Astrocyte (in vitro differentiated cells and primary cell): Measurements from ENCODE around the gene LRIG1. TPM values are rescaled to one million over a fixed set of nuclear protein-coding genes. Genes with fewer than 3 reads are reported as not detected.

Experiments
- DNase-seq: peaks from one replicate; pipeline ENCODE4 v3.0.0-alpha.2; 2010; ENCODE audit warnings: low read depth
- FAIRE-seq: peaks from 2 replicates; lab custom pipeline; 2011; peaks lifted over from hg19 to GRCh38; lab: Jason Lieb, UNC
- H2AFZ ChIP-seq: 2 replicates; pipeline ENCODE4 v1.6.0; 2012; ENCODE audit warnings: low read depth, low read length, inconsistent platforms
- H3K27ac ChIP-seq: 2 replicates; pipeline ENCODE4 v1.5.1; 2011; ENCODE audit warnings: low read depth, low read length, inconsistent platforms
- H3K27me3 ChIP-seq: 2 replicates; pipeline ENCODE4 v1.6.0; 2011; ENCODE audit warnings: low read length, inconsistent platforms; ENCODE audit not compliant: insufficient read depth
- H3K36me3 ChIP-seq: 2 replicates; pipeline ENCODE4 v1.5.1; 2011; ENCODE audit warnings: low read length, inconsistent platforms; ENCODE audit not compliant: insufficient read depth
- H3K4me1 ChIP-seq: 2 replicates; pipeline ENCODE4 v1.5.1; 2011; ENCODE audit warnings: low read length, inconsistent platforms; ENCODE audit not compliant: insufficient read depth
- H3K4me2 ChIP-seq: 2 replicates; pipeline ENCODE4 v1.6.0; 2012; ENCODE audit warnings: low read length, inconsistent platforms
- H3K4me3 ChIP-seq: 2 replicates; pipeline ENCODE4 v1.5.1; 2011; ENCODE audit warnings: low read depth, mild to moderate bottlenecking, low read length, inconsistent platforms; ENCODE audit not compliant: insufficient read depth
- H3K79me2 ChIP-seq: 2 replicates; pipeline ENCODE4 v1.6.0; 2012; ENCODE audit warnings: mild to moderate bottlenecking, low read length, inconsistent platforms; ENCODE audit not compliant: insufficient read depth
- H3K9ac ChIP-seq: 2 replicates; pipeline ENCODE4 v1.6.0; 2012; ENCODE audit warnings: mild to moderate bottlenecking, low read length, inconsistent platforms
- H3K9me3 ChIP-seq: 2 replicates; pipeline ENCODE4 v1.5.1; 2012; ENCODE audit warnings: low read depth, mild to moderate bottlenecking, low read length, inconsistent platforms; ENCODE audit not compliant: insufficient read depth
- H4K20me1 ChIP-seq: 2 replicates; pipeline ENCODE4 v1.6.0; 2012; ENCODE audit warnings: low read length, inconsistent platforms; ENCODE audit not compliant: insufficient read depth
- H3K27ac Mint-ChIP-seq: one replicate; pipeline ENCODE4 v1.8.0; 2021; ENCODE audit warnings: mild to moderate bottlenecking, mixed read lengths; ENCODE audit not compliant: unreplicated experiment
- H3K27me3 Mint-ChIP-seq: one replicate; pipeline ENCODE4 v1.8.0; 2021; ENCODE audit warnings: low read depth, mixed read lengths; ENCODE audit not compliant: unreplicated experiment
- H3K36me3 Mint-ChIP-seq: one replicate; pipeline ENCODE4 v1.8.0; 2021; ENCODE audit warnings: low read depth, mixed read lengths; ENCODE audit not compliant: unreplicated experiment
- H3K4me1 Mint-ChIP-seq: one replicate; pipeline ENCODE4 v1.8.0; 2021; ENCODE audit warnings: low read depth, mixed read lengths; ENCODE audit not compliant: unreplicated experiment
- H3K4me3 Mint-ChIP-seq: one replicate; pipeline ENCODE4 v1.8.0; 2021; ENCODE audit warnings: mild to moderate bottlenecking, moderate library complexity, mixed read lengths; ENCODE audit not compliant: unreplicated experiment
- H3K9me3 Mint-ChIP-seq: one replicate; pipeline ENCODE4 v1.8.0; 2021; ENCODE audit warnings: mild to moderate bottlenecking, mixed read lengths; ENCODE audit not compliant: unreplicated experiment
- CTCF ChIP-seq: IDR thresholded peaks from 2 replicates; pipeline ENCODE4 v1.5.1; 2011; ENCODE audit warnings: low read depth, mild to moderate bottlenecking, inconsistent platforms, low read length, moderate library complexity; ENCODE audit not compliant: insufficient read depth
- EZH2 ChIP-seq: IDR thresholded peaks from 2 replicates; pipeline ENCODE4 v1.6.1; 2012; ENCODE audit warnings: mild to moderate bottlenecking, low read length, inconsistent platforms; ENCODE audit not compliant: insufficient read depth
- total RNA-seq: library from RNA; stranded (reverse); gene quantifications from 2 replicates; pipeline ENCODE4 v1.2.1, GENCODE V29; 2021

Gene LRIG1
- total RNA-seq, 1 donor from 2014 or later = 39.7 TPM

DNA sequence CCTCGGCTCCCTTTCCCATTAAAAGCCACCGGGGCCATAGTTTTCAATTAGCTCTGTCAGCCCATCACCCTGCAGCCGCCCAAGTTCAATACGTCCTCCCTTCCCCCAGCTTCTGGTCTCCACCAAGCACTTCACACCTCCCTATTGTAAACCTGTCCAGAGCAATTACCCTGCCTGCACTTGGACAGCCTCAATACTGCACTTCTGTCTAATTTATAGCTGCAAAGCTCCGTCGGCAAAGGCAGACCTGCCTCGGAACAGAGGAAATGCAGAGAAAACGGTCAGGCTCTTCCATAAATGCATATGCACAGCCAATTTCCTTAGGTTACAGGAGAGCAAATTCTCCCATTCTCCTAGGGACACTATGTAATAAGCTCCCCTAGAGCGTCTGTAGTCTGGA is 21.9 kb downstream of the LRIG1 start:
- FAIRE-seq (no peak), DNase-seq (no peak)
- Histone ChIP-seq H2AFZ (no peak overlapping the region), H4K20me1 (no peaks in the 10 kb centered on the region), H3K9me3 (no peaks in the 10 kb centered on the region), H3K79me2 (peaks cover 96% of the 10 kb centered on the region), H3K4me3 (no peak overlapping the region), H3K9ac (no peak overlapping the region), H3K4me1 (peaks cover 53% of the 10 kb centered on the region), H3K36me3 (no peaks in the 10 kb centered on the region), H3K27me3 (no peaks in the 10 kb centered on the region), H3K4me2 (no peak overlapping the region), H3K27ac (no peak overlapping the region)
- Mint-ChIP-seq H3K27ac (no peak overlapping the region), H3K27me3 (no peaks in the 10 kb centered on the region), H3K4me1 (peaks cover 49% of the 10 kb centered on the region), H3K36me3 (no peaks in the 10 kb centered on the region), H3K4me3 (no peak overlapping the region), H3K9me3 (no peaks in the 10 kb centered on the region)
- no peak for TF ChIP-seq CTCF
- no peak for TF ChIP-seq EZH2

- peaks cover 48% of the 10 kb centered on the region for H3K4me1 Mint-ChIP-seq
- Histone ChIP-seq H3K36me3 (no peaks in the 10 kb centered on the region), H3K4me2 (no peak overlapping the region), H3K9ac (no peak overlapping the region), H3K27me3 (no peaks in the 10 kb centered on the region), H3K27ac (no peak overlapping the region), H2AFZ (no peak overlapping the region), H3K79me2 (peaks cover 85% of the 10 kb centered on the region), H3K4me3 (no peak overlapping the region), H4K20me1 (no peaks in the 10 kb centered on the region), H3K4me1 (peaks cover 53% of the 10 kb centered on the region), H3K9me3 (no peaks in the 10 kb centered on the region)
- H3K27ac Mint-ChIP-seq = no peak overlapping the region
- no peaks in the 10 kb centered on the region for H3K9me3 Mint-ChIP-seq
- DNase-seq = no peak
- no peak for TF ChIP-seq EZH2
- no peak for TF ChIP-seq CTCF
- no peak overlapping the region for H3K4me3 Mint-ChIP-seq
- no peak for FAIRE-seq
- no peaks in the 10 kb centered on the region for H3K27me3 Mint-ChIP-seq
- H3K36me3 Mint-ChIP-seq = no peaks in the 10 kb centered on the region
Observed at GRCh38 chr3:66477856-66478255, 23.0 kb downstream of the LRIG1 start.

DNA sequence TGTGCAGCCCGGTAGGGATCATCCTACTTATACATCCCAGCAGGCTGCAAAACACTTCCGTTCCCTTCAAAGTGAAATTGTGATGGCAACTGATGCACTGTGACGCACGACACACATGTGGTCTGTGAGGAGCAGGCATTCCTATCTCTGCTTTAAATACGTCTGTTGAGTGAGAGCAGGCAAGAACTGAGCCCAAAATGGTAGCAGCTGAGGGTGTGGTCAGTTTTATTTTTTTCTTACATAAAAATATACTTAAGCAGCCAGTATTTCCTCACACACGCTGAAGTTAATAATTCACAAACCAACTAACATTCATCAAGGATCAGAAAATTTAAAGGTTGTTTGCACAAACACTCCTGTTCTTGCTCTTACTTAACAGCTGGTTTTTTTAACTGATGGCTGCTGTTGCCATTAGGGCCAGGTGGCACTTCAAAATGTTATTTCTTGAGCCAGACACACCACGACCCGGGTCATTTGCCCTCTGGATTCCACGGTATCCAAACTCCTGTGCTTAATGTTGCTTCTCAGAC is 23.9 kb downstream of the LRIG1 start:
- Histone ChIP-seq H3K4me2 (no peak overlapping the region), H3K36me3 (no peaks in the 10 kb centered on the region), H3K27me3 (no peaks in the 10 kb centered on the region), H4K20me1 (no peaks in the 10 kb centered on the region), H3K9me3 (no peaks in the 10 kb centered on the region), H2AFZ (no peak overlapping the region), H3K79me2 (peaks cover 75% of the 10 kb centered on the region), H3K9ac (no peak overlapping the region), H3K4me1 (peaks cover 52% of the 10 kb centered on the region), H3K4me3 (no peak overlapping the region), H3K27ac (no peak overlapping the region)
- Mint-ChIP-seq H3K27me3 (no peaks in the 10 kb centered on the region), H3K36me3 (no peaks in the 10 kb centered on the region), H3K27ac (no peak overlapping the region), H3K4me1 (peaks cover 48% of the 10 kb centered on the region), H3K4me3 (no peak overlapping the region), H3K9me3 (no peaks in the 10 kb centered on the region)
- FAIRE-seq (no peak), DNase-seq (no peak)
- TF ChIP-seq CTCF (no peak), EZH2 (no peak)
